GM10266 (cell line): ENCODE results near the gene CMIP.

ENCODE experiments used
- DNase-seq: peaks from one replicate; pipeline ENCODE4 v3.0.0; 2012; ENCODE audit errors: extremely low spot score
- CTCF ChIP-seq: IDR thresholded peaks from 2 replicates; pipeline ENCODE4 v1.5.1; 2012; ENCODE audit warnings: mild to moderate bottlenecking, low read depth; ENCODE audit not compliant: control insufficient read depth, insufficient read depth; ENCODE audit errors: missing control alignments

Gene CMIP

GRCh38 chr16:81548551-81548875, 103.9 kb downstream of the CMIP start:
- TF ChIP-seq CTCF: no peak
- DNase-seq: no peak

- DNase-seq: no peak
- no peak for TF ChIP-seq CTCF
Observed at GRCh38 chr16:81548876-81549546, 104.4 kb downstream of the CMIP start.

DNA sequence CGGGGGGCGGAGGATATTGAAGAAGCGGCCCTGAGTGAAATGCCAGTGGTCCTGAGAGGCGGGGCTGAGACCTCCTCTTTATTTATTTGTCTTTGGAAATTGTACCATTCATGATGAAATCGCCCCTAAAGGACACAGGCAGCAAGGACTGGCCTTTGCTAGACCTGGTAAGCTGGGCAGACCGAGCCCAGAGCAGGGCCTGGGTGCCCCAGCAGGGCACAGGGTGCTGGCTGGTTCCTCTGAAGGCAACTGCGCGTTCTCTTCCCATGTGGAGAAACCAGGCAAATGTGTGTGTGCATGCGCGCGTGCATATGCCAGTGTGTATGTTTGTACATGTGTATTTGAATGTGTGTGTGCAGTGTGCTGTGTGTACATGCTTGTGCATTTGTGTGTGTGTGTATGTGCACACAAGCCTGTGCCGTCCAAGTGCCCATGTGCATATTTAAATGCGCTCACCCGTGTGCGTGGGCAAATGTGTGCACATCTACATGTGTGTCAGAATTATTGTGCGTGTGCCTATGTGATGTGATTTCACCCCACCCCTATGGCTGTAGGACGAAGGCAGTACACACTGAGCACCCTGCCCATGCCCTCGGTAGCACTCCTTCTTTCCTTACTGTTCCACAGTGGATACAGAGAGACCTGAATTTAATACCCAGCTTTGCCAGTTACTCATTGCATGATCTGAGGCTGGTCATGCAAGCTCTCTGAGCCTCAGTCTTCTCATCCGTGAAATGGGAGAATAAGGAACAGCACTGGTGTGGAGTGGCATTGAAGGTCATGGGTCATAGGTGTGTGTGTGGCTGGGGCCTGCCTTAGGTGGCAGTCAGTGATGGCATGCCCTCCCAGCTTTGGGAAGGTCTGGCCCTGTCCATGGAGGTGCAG, 105.2 kb downstream of the CMIP start:
- DNase-seq: no peak
- TF ChIP-seq CTCF: no peak

DNA sequence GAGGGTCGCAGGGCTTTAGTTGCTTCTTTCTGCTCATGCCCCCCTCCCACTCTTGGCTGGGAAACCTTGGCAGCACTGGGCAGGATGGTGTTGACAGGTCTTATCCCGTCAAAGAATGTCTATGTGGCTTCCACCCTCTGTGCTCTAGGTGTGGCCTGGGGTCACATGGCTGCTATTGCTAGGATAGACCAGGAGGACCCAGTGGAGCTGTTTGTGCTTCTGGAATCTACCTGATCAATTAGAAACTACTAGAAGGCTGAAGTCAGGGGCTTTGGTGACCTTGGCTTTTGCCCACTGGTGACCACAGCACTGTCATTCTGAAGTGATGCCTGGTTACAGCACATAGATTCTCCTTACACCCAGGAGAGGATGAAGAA, 105.8 kb downstream of the CMIP start:
- no peak for TF ChIP-seq CTCF
- DNase-seq: no peak

GRCh38 chr16:81551151-81551808, 106.7 kb downstream of the CMIP start:
- DNase-seq: peak; percentile 38
- no peak for TF ChIP-seq CTCF

DNA sequence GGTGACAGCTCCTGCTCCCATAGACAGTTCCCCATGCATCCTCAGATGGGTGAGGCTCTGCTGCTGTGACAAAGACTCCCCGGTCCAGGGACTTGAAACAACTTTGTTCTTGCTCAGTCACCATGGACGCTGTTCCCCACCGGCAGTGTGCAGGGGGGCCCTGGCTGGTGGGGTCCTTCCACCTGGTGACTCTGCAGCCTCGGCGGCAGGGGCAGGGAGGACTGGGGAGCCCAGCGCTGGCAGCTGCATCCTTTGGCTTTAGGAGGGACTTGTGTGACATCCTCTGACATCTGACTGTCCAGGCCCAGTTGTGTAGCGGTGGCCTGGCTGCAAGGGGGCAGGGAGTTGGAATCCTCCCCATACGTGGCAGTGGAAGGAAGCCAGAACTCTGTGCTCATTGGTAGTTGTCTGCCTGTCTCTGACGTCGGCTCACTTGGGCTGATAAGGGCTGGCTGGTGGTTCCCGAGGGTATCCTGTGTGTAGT, 107.3 kb downstream of the CMIP start:
- no peak for DNase-seq
- TF ChIP-seq CTCF: no peak
